NCI-H146 treated with DMSO at 0.1 percent for 48 hours (cell line): ENCODE data around the gene AK5.
A peak's percentile ranks its signal among the peaks of the same experiment; 100 is the strongest.
"Not testable (repeated sequence)": the region's sequence is repeated elsewhere in the genome, so short reads cannot be mapped to it uniquely, and the experiment has no call there.

Source experiments
- DNase-seq: peaks from one replicate; lab custom pipeline; 2025; ENCODE audit not compliant: unreplicated experiment; lab: John Stamatoyannopoulos, UW

Gene AK5

GRCh38 chr1:77487631-77488030 lies 205.8 kb downstream of the AK5 start:
- DNase-seq = no peak

- no peak for DNase-seq
Observed at GRCh38 chr1:77489910-77490309, 208.1 kb downstream of the AK5 start.

GRCh38 chr1:77494026-77494425 lies 212.2 kb downstream of the AK5 start:
- no peak for DNase-seq

- DNase-seq = no peak
Observed at GRCh38 chr1:77498918-77499317, 217.1 kb downstream of the AK5 start.

- no peak for DNase-seq
Observed at GRCh38 chr1:77499466-77499865, 217.6 kb downstream of the AK5 start.

- DNase-seq = no peak
Observed at GRCh38 chr1:77504986-77505385, 223.2 kb downstream of the AK5 start.

GRCh38 chr1:77506771-77507170 lies 225.0 kb downstream of the AK5 start:
- no peak for DNase-seq

- no peak for DNase-seq
Observed at GRCh38 chr1:77509051-77509492, 227.3 kb downstream of the AK5 start.

GRCh38 chr1:77509898-77510297 lies 228.1 kb downstream of the AK5 start:
- no peak for DNase-seq

- no peak for DNase-seq
Observed at GRCh38 chr1:77511440-77511840, 229.6 kb downstream of the AK5 start.

- DNase-seq = not testable (repeated sequence)
Observed at GRCh38 chr1:77512650-77513049, 230.8 kb downstream of the AK5 start.

- DNase-seq = no peak
Observed at GRCh38 chr1:77513839-77514763, 232.3 kb downstream of the AK5 start.

- DNase-seq = no peak
Observed at GRCh38 chr1:77514921-77515776, 233.3 kb downstream of the AK5 start.

GRCh38 chr1:77516106-77516505 lies 234.3 kb downstream of the AK5 start:
- no peak for DNase-seq

- DNase-seq = no peak
Observed at GRCh38 chr1:77524038-77524437, 242.2 kb downstream of the AK5 start.

GRCh38 chr1:77531149-77531548 lies 249.3 kb downstream of the AK5 start:
- not testable (repeated sequence) for DNase-seq

- DNase-seq = not testable (repeated sequence)
Observed at GRCh38 chr1:77531596-77532280, 249.9 kb downstream of the AK5 start.

GRCh38 chr1:77532641-77533040 lies 250.8 kb downstream of the AK5 start:
- no peak for DNase-seq

GRCh38 chr1:77533660-77534305 lies 252.0 kb downstream of the AK5 start:
- peak; percentile 26 for DNase-seq

GRCh38 chr1:77534456-77534855 lies 252.6 kb downstream of the AK5 start:
- DNase-seq = no peak

GRCh38 chr1:77536813-77537212 lies 255.0 kb downstream of the AK5 start:
- DNase-seq = no peak
